ENCODE measurements around the gene MKLN1. TPM values are rescaled to one million over a fixed set of nuclear protein-coding genes. Genes with fewer than 3 reads are reported as not detected.

The MKLN1 gene
- total RNA-seq, 1 donor from 2014 or later, result 66.0 TPM

DNA sequence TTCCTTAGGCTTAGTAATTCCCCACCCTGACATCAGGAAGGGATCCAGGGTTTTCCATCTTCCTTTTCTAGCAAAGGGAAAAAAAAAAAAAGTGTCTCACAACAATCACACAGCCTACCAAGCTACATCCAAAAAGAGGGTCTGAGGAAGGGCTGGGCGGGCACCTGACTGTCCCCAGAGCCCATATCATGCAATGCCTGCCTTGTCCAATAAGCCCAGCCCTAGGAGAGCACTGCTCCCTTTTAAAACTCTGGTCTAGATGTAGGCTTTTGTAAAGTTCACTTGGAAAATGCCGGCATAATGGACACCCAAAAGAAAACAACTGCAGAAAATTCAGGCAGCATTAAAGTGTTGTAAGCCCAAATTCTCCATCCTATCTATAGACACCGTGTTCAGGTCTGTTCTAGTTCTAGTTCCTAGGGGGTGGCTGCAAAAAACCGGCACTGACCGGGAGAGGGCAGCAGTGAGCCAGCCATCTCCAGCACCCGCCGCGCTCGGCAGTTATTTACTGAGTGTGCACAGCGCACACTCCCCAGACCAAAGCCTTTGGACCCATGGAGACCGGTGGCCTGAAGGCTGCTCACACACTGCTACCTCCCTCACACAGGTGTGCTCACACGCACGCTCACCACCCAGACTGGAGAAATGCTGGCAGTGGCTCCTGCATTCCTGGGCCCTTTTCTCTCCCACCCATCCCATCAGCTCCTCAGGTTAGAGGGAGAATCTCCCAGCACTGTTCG, 180.1 kb downstream of the MKLN1 start:
- H3K4me3 ChIP-seq, result no peak overlapping the region
- peaks cover 22% of the 10 kb centered on the region for H3K4me1 ChIP-seq
- H3K27me3 ChIP-seq, result no peaks in the 10 kb centered on the region
- no peaks in the 10 kb centered on the region for H3K9me3 ChIP-seq
- ATAC-seq (peak; percentile 89), DNase-seq (peak; percentile 89)
- TF ChIP-seq CTCF (IDR thresholded peaks at IDR 0.05), result peak; percentile 91
- no peak overlapping the region for H3K27ac ChIP-seq
- intact Hi-C loops (cut with DNase I), result loop anchor here (5.0 kb wide), 1 partner anchor 150 kb away; no protein-coding TSS in a partner anchor
- peaks cover 16% of the 10 kb centered on the region for H3K36me3 ChIP-seq

DNA sequence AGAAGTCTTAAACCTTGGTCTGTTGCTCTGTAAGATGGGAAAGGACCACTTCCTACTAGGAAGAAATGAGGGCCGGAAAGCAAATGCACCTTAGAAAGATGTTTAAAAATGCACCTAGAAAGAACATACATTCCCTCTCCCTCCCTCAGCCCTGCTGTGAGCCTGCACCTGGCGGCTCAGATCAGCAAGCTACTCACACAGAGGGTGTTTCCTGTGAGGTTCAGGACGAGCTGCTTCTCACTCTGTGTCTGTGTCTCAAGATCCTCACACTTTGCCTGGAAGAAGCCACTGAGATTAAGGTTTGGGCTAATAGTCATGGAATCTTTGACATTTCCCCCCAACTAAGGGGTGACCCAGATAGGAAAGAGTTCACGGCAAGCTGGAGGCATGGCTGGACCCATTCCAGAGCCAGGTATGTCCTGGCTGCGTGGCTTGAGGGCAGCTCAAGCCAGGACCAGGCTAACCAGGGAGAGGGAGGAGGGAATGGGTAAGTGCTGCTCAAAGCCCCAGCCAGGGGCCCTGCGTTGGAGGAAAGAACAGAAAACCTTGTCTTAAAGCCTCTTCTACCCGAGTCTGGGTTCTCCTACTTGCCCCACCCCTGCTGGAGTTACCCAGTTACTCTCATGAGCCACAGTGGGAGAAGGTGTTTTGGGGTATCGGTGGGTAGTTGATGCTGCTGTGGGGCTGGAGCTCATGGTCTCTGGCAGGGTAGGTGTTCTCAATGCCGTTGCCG, 181.2 kb downstream of the MKLN1 start:
- Histone ChIP-seq H3K9me3 (no peaks in the 10 kb centered on the region), H3K27me3 (no peaks in the 10 kb centered on the region), H3K36me3 (peaks cover 16% of the 10 kb centered on the region), H3K4me3 (no peak overlapping the region), H3K27ac (no peak overlapping the region), H3K4me1 (peaks cover 23% of the 10 kb centered on the region)
- DNase-seq (no peak), ATAC-seq (no peak)
- no peak for TF ChIP-seq CTCF (IDR thresholded peaks at IDR 0.05)
- intact Hi-C loops (cut with DNase I), result loop anchor here (5.0 kb wide), 1 partner anchor 148 kb away; no protein-coding TSS in a partner anchor

DNA sequence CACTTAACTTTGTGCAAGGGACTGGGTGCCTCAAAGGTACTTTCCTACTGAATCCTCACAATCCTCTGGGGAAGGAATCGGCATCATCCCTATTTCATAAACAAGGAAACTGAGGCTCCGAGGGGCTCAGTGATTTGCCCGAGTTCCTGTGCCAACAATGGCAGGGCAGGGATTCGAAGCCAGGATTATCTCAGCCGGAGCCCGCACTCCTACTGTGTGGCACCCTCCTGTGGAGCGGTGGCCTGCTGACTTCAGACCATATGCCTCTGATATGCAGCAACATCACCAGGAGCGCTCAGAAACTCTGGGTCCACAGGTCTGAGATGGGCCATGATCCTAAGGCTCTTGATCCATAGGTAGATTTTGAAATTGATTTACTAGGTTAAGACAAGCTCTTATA, 182.1 kb downstream of the MKLN1 start:
- Histone ChIP-seq H3K27me3 (no peaks in the 10 kb centered on the region), H3K4me1 (peaks cover 24% of the 10 kb centered on the region), H3K4me3 (no peak overlapping the region), H3K9me3 (no peaks in the 10 kb centered on the region), H3K27ac (no peak overlapping the region), H3K36me3 (peaks cover 12% of the 10 kb centered on the region)
- DNase-seq (no peak), ATAC-seq (no peak)
- no peak for TF ChIP-seq CTCF (IDR thresholded peaks at IDR 0.05)
- intact Hi-C loops (cut with DNase I), result loop anchor here (5.0 kb wide), 1 partner anchor 148 kb away; no protein-coding TSS in a partner anchor

DNA sequence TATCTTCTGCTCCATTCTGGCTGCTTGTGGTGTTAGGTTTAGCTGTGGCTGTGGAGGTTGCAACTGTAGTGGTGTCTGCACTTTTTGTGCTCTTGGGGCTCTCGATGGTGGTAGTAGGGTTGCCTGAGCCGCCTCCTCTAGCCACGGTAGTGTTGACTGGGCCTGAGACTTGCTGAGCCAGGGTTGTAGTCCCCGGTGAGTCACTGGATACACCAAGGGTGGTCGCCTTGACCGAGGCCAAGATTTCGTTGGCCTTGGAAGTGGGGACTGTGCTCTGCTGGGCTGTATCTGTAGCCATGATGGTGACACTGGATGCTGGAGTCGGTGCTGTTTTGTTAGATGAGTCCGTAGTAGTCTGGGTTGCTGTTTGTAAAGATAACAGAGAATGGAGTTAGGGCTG, 183.4 kb downstream of the MKLN1 start:
- DNase-seq, result no peak
- Histone ChIP-seq H3K4me3 (no peak overlapping the region), H3K9me3 (no peaks in the 10 kb centered on the region), H3K36me3 (peaks cover 2% of the 10 kb centered on the region), H3K27ac (peak overlapping the region; percentile 36), H3K27me3 (no peaks in the 10 kb centered on the region), H3K4me1 (peaks cover 24% of the 10 kb centered on the region)
- ATAC-seq, result no peak
- no peak for TF ChIP-seq CTCF (IDR thresholded peaks at IDR 0.05)
- intact Hi-C loops (cut with DNase I), result no loop called here

- Histone ChIP-seq H3K36me3 (no peaks in the 10 kb centered on the region), H3K9me3 (no peaks in the 10 kb centered on the region), H3K4me3 (no peak overlapping the region), H3K27ac (peak overlapping the region; percentile 36), H3K27me3 (no peaks in the 10 kb centered on the region), H3K4me1 (peaks cover 24% of the 10 kb centered on the region)
- intact Hi-C loops (cut with DNase I), result no loop called here
- DNase-seq (no peak), ATAC-seq (no peak)
- TF ChIP-seq CTCF (IDR thresholded peaks at IDR 0.05), result no peak
Observed at GRCh38 chr7:131511774-131512535, 184.3 kb downstream of the MKLN1 start.
